HepG2 (cell line): ENCODE measurements around the gene GRIN3B. TPM values are rescaled to one million over a fixed set of nuclear protein-coding genes. Genes with fewer than 3 reads are reported as not detected.
A peak's percentile ranks its signal among the peaks of the same experiment; 100 is the strongest.

Experiments used
- ATF7-NPFF ChIP-seq: sonication (generic); formaldehyde crosslinking; IDR thresholded peaks from 2 replicates; pipeline ENCODE4 v1.8.1; 2023; ENCODE audit warnings: mild to moderate bottlenecking, low read depth, missing genetic modification reagents, moderate library complexity
- CENPT ChIP-seq: sonication (generic); formaldehyde crosslinking; IDR thresholded peaks from 2 replicates; pipeline ENCODE4 v1.8.0; 2022; ENCODE audit warnings: low read depth, mild to moderate bottlenecking, moderate library complexity, missing genetic modification reagents
- GFI1 ChIP-seq: sonication (generic); formaldehyde crosslinking; IDR thresholded peaks from 2 replicates; pipeline ENCODE4 v1.5.0; 2020; ENCODE audit warnings: missing genetic modification reagents, mild to moderate bottlenecking, borderline replicate concordance
- IRX3 ChIP-seq: sonication (generic); formaldehyde crosslinking; IDR thresholded peaks from 2 replicates; pipeline ENCODE4 v1.8.1; 2023; ENCODE audit warnings: mild to moderate bottlenecking, low read depth, missing genetic modification reagents, borderline replicate concordance
- KDM3A ChIP-seq: IDR thresholded peaks from 2 replicates; pipeline ENCODE4 v1.6.1; 2018; ENCODE audit warnings: low read depth, missing compliant biosample characterization
- MEIS2 ChIP-seq: sonication (generic); formaldehyde crosslinking; IDR thresholded peaks from 2 replicates; pipeline ENCODE4 v1.9.0; 2021; ENCODE audit warnings: mild to moderate bottlenecking, missing genetic modification reagents
- SAP130 ChIP-seq: IDR thresholded peaks from 2 replicates; pipeline ENCODE4 v1.6.1; 2016; ENCODE audit warnings: low read depth
- SP4 ChIP-seq: sonication (generic); formaldehyde crosslinking; IDR thresholded peaks from 2 replicates; pipeline ENCODE4 v1.8.1; 2023; ENCODE audit warnings: mild to moderate bottlenecking, missing genetic modification reagents
- TBX3 ChIP-seq: fragments of 450-650 bp; IDR thresholded peaks from 2 replicates; pipeline ENCODE4 v1.6.1; 2017; ENCODE audit warnings: antibody characterized with exemption, mild to moderate bottlenecking, inconsistent platforms, borderline replicate concordance
- ZBTB7B ChIP-seq: sonication (generic); formaldehyde crosslinking; IDR thresholded peaks from 2 replicates; pipeline ENCODE4 v1.4.0; 2020; ENCODE audit warnings: missing genetic modification reagents
- ZNF121 ChIP-seq: sonication (generic); formaldehyde crosslinking; IDR thresholded peaks from 2 replicates; pipeline ENCODE4 v1.5.0; 2020; ENCODE audit warnings: mild to moderate bottlenecking, missing genetic modification reagents
- ZNF329 ChIP-seq: sonication (generic); formaldehyde crosslinking; IDR thresholded peaks from 2 replicates; pipeline ENCODE4 v1.9.0; 2021; ENCODE audit warnings: low read depth, mild to moderate bottlenecking, missing genetic modification reagents
- ZNF354B ChIP-seq: sonication (generic); formaldehyde crosslinking; IDR thresholded peaks from 2 replicates; pipeline ENCODE4 v1.8.0; 2022; ENCODE audit warnings: mild to moderate bottlenecking, missing genetic modification reagents
- ZNF451 ChIP-seq: sonication (generic); formaldehyde crosslinking; IDR thresholded peaks from 2 replicates; pipeline ENCODE4 v1.5.0; 2020; ENCODE audit warnings: mild to moderate bottlenecking, missing genetic modification reagents
- ZNF749 ChIP-seq: sonication (generic); formaldehyde crosslinking; IDR thresholded peaks from 2 replicates; pipeline ENCODE4 v1.8.0; 2022; ENCODE audit warnings: mild to moderate bottlenecking, missing genetic modification reagents, moderate library complexity, borderline replicate concordance
- ZNF883 ChIP-seq: sonication (generic); formaldehyde crosslinking; IDR thresholded peaks from 2 replicates; pipeline ENCODE4 v1.5.1; 2020; ENCODE audit warnings: mild to moderate bottlenecking, missing genetic modification reagents; ENCODE audit errors: not compliant biosample characterization
- ZSCAN31 ChIP-seq: sonication (generic); formaldehyde crosslinking; IDR thresholded peaks from 2 replicates; pipeline ENCODE4 v1.5.0; 2020; ENCODE audit warnings: low read depth, mild to moderate bottlenecking, missing genetic modification reagents
- polyA plus RNA-seq, 8 experiments: library from polyadenylated mRNA; depleted of rRNA in 3 of 8; stranded (reverse) in 7 of 8; unstranded in 1 of 8; fragments of >200 nt; fragmentation: Illumina TruSeq in 4 of 8; extraction: Trizol in 4 of 8; gene quantifications; 2 replicates each; pipeline versions ENCODE4 v1.2.1 to v1.2.3, GENCODE V29; 2011 to 2016; ENCODE audit warnings: low read depth in 4 of 8, missing spikeins in 1 of 8, mixed read lengths in 1 of 8; ENCODE audit not compliant: insufficient read depth in 1 of 8
- total RNA-seq, 5 experiments: library from RNA; depleted of rRNA; stranded (reverse); fragments of >200 nt; fragmentation: Illumina TruSeq; extraction: Trizol; gene quantifications; 2 replicates each; pipeline ENCODE4 v1.2.3, GENCODE V29; 2016; ENCODE audit warnings: low read depth in 1 of 5
- TF ChIP-seq, protein P1 (sequence below): IDR thresholded peaks from 2 replicates; pipeline ENCODE4 v1.6.1; 2016; ENCODE audit warnings: mild to moderate bottlenecking, missing biosample characterization, missing genetic modification reagents
- TF ChIP-seq, protein P2 (sequence below): sonication (generic); formaldehyde crosslinking; IDR thresholded peaks from 2 replicates; pipeline ENCODE4 v1.9.0; 2022; ENCODE audit warnings: low read depth, missing genetic modification reagents
- TF ChIP-seq, protein P3 (sequence below): sonication (generic); formaldehyde crosslinking; IDR thresholded peaks from 2 replicates; pipeline ENCODE4 v1.4.0; 2020; ENCODE audit warnings: missing genetic modification reagents
- TF ChIP-seq, protein P4 (sequence below): sonication (generic); formaldehyde crosslinking; IDR thresholded peaks from 2 replicates; pipeline ENCODE4 v1.8.1; 2022; ENCODE audit warnings: mild to moderate bottlenecking, missing genetic modification reagents
- TF ChIP-seq, protein P5 (sequence below): sonication (generic); formaldehyde crosslinking; IDR thresholded peaks from 2 replicates; pipeline ENCODE4 v1.9.0; 2022; ENCODE audit warnings: missing genetic modification reagents, mild to moderate bottlenecking, borderline replicate concordance

GRIN3B gene
- total and polyA plus RNA-seq, 2 of the 13 experiments (the other 11 are each of a cell fraction or from before 2014, with no cell fraction given): 0.07 to 0.20 TPM

DNA sequence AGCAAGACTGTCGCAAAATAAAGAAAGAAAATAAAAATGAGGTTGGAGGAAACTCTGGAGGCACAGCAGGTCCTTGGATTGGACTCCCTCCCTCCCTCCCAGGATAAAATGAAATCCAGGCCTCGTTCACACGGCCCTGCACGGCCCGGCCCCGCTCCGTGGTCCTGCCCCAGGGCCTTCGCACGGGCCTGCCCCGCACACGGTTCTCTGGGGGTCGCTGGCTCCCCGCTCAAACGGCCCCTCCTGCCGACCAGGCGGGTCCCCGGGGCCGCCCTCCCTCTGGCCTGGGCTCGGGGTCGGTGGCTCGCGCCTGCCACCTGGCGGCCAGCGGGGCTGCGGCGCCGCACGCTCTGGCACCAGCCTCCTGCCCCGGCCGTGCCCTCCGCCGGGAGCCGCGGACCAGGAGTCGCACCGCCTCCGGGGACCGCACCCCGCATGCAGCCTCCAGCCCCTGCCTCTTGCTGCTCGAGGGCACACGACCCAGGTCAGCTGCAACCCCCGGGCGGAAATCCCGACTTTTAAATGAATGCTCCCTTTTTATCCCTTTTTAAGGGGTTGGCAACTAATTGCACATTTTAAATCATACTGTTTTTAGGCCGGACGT is 17.6 kb upstream of the GRIN3B start (continued):
- TF ChIP-seq TBX3 (no peak), ZNF451 (CRISPR knock-in tag) (peak; percentile 49; the same call in 1 of the 2 replicates), ZNF329 (CRISPR knock-in tag) (peak; percentile 51; the same call in 1 of the 2 replicates), ZNF121 (CRISPR knock-in tag) (peak; percentile 63; the same call in 1 of the 2 replicates), IRX3 (CRISPR knock-in tag) (0 out of 2 replicates have a peak, but pooled peaks have one; percentile 56), ZNF749 (CRISPR knock-in tag) (0 out of 2 replicates have a peak, but pooled peaks have one; percentile 60), GFI1 (CRISPR knock-in tag) (peak; percentile 29; the same call in 1 of the 2 replicates), SAP130 (peak; percentile 53), SP4 (CRISPR knock-in tag) (peak; percentile 81), ZBTB7B (peak; percentile 97), ZSCAN31 (0 out of 2 replicates have a peak, but pooled peaks have one; percentile 72), CENPT (CRISPR knock-in tag) (peak; percentile 72; the same call in 1 of the 2 replicates), MEIS2 (CRISPR knock-in tag) (peak; percentile 61; the same call in 1 of the 2 replicates), ZNF354B (CRISPR knock-in tag) (no peak), ATF7-NPFF (CRISPR knock-in tag) (peak; percentile 76; the same call in 1 of the 2 replicates), KDM3A (CRISPR knock-in tag) (no peak; the same call in 1 of the 2 replicates), ZNF883 (no peak)
- TF ChIP-seq, protein P1, sequence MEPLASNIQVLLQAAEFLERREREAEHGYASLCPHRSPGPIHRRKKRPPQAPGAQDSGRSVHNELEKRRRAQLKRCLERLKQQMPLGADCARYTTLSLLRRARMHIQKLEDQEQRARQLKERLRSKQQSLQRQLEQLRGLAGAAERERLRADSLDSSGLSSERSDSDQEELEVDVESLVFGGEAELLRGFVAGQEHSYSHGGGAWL (CRISPR knock-in tag): peak; percentile 26; the same call in 1 of the 2 replicates
- TF ChIP-seq, protein P2, sequence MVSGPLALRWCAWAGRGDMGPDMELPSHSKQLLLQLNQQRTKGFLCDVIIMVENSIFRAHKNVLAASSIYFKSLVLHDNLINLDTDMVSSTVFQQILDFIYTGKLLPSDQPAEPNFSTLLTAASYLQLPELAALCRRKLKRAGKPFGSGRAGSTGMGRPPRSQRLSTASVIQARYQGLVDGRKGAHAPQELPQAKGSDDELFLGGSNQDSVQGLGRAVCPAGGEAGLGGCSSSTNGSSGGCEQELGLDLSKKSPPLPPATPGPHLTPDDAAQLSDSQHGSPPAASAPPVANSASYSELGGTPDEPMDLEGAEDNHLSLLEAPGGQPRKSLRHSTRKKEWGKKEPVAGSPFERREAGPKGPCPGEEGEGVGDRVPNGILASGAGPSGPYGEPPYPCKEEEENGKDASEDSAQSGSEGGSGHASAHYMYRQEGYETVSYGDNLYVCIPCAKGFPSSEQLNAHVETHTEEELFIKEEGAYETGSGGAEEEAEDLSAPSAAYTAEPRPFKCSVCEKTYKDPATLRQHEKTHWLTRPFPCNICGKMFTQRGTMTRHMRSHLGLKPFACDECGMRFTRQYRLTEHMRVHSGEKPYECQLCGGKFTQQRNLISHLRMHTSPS (CRISPR knock-in tag): peak; percentile 25; the same call in 1 of the 2 replicates
- TF ChIP-seq, protein P3, sequence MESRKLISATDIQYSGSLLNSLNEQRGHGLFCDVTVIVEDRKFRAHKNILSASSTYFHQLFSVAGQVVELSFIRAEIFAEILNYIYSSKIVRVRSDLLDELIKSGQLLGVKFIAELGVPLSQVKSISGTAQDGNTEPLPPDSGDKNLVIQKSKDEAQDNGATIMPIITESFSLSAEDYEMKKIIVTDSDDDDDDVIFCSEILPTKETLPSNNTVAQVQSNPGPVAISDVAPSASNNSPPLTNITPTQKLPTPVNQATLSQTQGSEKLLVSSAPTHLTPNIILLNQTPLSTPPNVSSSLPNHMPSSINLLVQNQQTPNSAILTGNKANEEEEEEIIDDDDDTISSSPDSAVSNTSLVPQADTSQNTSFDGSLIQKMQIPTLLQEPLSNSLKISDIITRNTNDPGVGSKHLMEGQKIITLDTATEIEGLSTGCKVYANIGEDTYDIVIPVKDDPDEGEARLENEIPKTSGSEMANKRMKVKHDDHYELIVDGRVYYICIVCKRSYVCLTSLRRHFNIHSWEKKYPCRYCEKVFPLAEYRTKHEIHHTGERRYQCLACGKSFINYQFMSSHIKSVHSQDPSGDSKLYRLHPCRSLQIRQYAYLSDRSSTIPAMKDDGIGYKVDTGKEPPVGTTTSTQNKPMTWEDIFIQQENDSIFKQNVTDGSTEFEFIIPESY (CRISPR knock-in tag): peak; percentile 25; the same call in 1 of the 2 replicates
- TF ChIP-seq, protein P4, sequence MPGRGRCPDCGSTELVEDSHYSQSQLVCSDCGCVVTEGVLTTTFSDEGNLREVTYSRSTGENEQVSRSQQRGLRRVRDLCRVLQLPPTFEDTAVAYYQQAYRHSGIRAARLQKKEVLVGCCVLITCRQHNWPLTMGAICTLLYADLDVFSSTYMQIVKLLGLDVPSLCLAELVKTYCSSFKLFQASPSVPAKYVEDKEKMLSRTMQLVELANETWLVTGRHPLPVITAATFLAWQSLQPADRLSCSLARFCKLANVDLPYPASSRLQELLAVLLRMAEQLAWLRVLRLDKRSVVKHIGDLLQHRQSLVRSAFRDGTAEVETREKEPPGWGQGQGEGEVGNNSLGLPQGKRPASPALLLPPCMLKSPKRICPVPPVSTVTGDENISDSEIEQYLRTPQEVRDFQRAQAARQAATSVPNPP: 0 out of 2 replicates have a peak, but pooled peaks have one; percentile 34
- TF ChIP-seq, protein P5, sequence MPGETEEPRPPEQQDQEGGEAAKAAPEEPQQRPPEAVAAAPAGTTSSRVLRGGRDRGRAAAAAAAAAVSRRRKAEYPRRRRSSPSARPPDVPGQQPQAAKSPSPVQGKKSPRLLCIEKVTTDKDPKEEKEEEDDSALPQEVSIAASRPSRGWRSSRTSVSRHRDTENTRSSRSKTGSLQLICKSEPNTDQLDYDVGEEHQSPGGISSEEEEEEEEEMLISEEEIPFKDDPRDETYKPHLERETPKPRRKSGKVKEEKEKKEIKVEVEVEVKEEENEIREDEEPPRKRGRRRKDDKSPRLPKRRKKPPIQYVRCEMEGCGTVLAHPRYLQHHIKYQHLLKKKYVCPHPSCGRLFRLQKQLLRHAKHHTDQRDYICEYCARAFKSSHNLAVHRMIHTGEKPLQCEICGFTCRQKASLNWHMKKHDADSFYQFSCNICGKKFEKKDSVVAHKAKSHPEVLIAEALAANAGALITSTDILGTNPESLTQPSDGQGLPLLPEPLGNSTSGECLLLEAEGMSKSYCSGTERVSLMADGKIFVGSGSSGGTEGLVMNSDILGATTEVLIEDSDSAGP (CRISPR knock-in tag): peak; percentile 79
